Right ventricle myocardium inferior (tissue), 1 donor: ENCODE measurements around the gene CAPN1. TPM values are rescaled to one million over a fixed set of nuclear protein-coding genes. Genes with fewer than 3 reads are reported as not detected.
A peak's percentile ranks its signal among the peaks of the same experiment; 100 is the strongest.
"Not testable (repeated sequence)": the region's sequence is repeated elsewhere in the genome, so short reads cannot be mapped to it uniquely, and the experiment has no call there.

ENCODE experiments used
- ATAC-seq: fragments of 200-7000 bp; cut with Tn5 transposase; one replicate; pipeline ENCODE4 v1.9.1; 2020; ENCODE audit warnings: mild to moderate bottlenecking, moderate library complexity
- DNase-seq: peaks from one replicate; pipeline ENCODE4 v3.0.0; 2021; ENCODE audit errors: missing footprints
- intact Hi-C: fragments of 100-400 bp; cut with DNase I; formaldehyde crosslinking; loops from one replicate; pipeline ENCODE4 v1.11.0; 2022
- total RNA-seq: library from RNA; stranded (reverse); fragmentation: NEBNext Ultra II Directional; extraction: Animal tissue kit (Norgen Biotek cat#: 25700); gene quantifications from one replicate; pipeline ENCODE4 v1.2.1, GENCODE V29; 2021
- donor health status: DM: no; HTN: yes; CAD: no; lungs with severe emphysema.

CAPN1 gene
- total RNA-seq, 1 donor from 2014 or later: 82.9 TPM

DNA sequence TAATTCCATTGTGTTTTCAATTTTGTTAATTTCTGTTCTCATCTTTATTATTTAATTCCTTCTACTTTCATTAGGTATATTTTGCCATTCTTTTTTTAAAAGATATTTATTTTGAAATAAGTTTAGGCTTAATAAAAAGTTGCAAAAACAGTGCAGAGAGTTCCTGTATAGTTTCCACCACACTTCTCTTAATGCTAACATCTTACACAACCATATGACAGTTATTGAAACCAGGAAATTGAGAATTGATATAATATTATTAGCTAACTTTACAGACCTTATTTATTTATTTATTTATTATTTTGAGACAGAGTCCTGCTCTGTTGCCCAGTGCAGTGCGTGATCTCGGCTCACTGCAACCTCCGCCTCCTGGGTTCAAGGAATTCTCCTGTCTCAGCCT lies 25.5 kb upstream of the CAPN1 start:
- intact Hi-C loops: no loop called here
- DNase-seq: no peak
- no peak for ATAC-seq

DNA sequence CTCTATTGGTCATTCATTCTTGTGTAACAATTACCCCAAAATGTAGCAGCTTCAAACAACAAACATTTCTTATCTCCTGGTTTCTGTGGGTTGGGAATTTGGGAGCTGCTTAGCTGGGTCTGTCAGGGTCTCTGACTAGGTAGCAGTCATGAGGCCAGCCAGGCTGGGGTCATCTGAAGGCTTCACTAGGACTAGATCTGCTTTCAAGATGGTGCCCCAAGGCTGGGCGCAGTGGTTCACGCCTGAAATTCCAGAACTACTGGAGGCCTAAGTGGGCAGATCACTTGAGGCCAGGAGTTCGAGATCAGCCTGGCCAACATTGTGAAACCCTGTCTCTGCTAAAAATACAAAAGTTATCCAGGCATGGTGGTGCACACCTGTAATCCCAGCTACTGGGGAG lies 24.8 kb upstream of the CAPN1 start:
- no peak for DNase-seq
- no peak for ATAC-seq
- intact Hi-C loops: no loop called here

DNA sequence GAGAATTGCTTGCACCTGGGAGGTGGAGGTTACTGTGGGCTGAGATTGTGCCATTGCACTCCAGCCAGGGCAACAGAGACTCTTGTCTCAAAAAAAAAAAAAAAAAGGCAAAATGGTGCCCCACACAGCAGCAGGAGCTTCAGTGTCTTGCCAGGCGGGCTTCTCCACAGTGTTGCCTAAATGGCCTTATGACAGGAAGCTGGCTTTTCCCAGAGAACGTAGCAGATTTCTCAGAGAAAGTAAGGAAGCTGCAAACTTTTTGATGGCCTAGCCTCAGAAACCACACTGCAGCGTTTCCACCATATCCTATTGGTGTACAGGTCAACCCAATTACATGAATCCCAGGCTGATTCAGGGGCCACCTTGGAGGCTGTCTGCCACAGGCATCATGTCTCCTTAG lies 24.4 kb upstream of the CAPN1 start:
- intact Hi-C loops: no loop called here
- no peak for DNase-seq
- no peak for ATAC-seq

DNA sequence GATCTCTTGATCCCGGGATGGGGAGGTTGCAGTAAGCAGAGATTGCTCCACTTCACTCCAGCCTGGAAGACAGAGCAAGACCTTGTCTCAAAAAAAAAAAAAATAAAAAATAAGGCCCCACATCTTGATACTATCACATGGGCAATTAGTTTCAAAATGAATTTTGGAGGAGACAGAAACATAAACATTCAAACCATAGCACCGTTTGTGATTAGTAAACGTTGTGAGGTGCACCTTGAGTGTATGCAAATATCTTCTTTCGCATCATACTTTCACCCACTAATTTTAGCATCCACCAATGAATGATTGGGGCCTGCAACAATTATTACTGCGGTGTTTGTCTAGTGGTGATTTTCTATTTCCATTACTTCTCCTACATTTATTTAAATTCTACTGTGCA lies 22.7 kb upstream of the CAPN1 start:
- ATAC-seq (no peak), DNase-seq (no peak)
- intact Hi-C loops: no loop called here

DNA sequence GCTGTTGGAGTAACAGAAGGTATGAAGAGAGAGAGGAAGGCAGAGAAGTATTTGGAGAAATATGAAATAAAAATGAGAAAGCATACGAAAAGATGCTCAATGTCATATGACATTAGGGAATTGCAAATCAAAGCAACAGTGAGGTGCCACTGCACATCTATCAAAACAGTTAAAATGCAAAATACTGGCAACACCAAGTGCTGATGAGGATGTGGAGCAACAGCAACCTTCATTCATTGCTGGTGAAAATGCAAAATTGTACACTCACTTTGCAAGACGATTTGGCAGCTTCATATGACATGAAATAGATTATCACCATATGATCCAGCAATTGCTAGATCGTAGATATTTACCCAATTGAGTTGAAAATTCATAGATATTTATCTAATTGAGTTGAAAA lies 21.1 kb upstream of the CAPN1 start:
- ATAC-seq (no peak), DNase-seq (no peak)
- intact Hi-C loops: no loop called here

DNA sequence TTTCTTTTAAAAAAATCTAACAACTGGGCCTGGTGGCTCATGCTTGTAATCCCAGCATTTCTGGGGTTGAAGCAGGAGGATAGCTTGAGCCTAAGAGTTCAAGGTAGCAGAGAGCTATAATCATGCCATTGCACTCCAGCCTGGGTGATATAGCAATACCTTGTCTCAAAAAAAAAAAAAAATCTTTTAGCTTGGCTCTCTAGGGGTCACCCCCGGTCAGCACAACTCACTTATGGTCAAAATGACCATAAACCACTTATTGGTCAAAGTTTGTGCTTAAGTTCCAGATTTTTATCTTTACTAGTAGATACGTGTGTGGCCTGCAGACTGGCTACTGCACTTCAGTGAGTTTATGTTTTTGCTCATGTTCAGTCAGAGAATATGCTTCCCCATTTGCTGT lies 18.0 kb upstream of the CAPN1 start:
- ATAC-seq (no peak), DNase-seq (no peak)
- intact Hi-C loops: no loop called here

DNA sequence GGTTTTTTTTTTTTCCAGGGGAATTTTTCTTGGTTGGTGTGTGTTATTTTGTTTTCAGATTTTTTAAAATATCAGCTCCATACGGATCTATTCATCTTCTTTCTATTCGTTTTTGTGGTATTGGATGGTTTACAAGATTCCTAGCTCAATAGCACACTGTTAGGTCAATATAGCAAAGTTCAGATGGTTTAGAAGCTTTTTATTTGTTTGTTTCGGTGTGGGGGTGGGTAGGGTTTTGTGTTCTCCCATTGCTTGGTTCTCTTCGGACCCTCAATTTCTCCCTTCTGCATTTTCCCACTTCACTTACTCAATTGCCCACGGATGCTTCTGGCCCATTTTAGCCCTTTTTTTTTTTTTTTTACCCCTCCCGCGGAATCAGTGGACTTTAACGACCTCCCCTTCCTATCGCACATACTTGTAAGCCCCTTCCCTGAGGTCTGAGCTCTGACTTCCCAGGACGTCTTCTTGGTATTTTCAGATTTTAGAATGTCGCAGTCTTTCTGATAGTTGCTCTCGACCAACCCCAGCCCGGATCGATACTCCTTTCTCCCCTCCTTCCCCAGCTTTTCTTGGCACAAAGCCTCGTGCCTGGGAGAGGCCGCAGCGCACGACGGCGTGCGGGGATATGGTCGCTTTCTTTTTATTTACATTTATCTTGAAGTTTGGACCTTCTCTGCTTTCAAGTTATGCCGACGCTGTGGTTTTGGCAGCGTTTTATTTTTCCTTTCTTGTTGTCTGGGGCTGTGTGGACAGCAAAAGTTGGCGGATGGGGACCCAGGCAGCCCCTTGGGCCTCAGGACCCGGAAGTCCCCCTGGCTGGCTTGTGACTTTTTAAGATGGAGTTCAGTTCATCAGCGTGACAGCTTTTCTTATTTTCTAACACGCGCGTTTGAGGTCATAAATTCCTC lies 16.1 kb upstream of the CAPN1 start:
- ATAC-seq: no peak

DNA sequence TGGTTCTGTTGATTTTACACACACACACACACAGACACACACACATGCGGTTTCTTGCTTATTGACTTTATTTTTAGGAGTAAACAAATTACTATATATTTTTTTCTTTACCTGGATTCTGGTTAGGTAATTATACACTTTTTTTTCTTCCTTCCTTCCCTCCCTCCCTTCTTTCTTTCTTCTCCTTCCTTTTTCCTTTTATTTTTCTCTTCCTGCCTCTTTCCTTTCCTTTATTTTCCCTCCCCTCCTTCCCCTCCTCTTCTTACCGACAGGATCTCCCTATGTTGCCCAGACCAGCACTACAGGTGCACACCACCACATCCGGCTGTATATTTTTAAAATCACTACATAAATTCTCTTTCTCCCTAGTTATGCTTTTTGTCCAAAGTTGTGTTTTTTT lies 14.8 kb upstream of the CAPN1 start:
- DNase-seq (no peak), ATAC-seq (no peak)
- intact Hi-C loops: no loop called here

More for the DNA sequence above, 16.1 kb upstream of the CAPN1 start:
- intact Hi-C loops: no loop called here
- no peak for DNase-seq

DNA sequence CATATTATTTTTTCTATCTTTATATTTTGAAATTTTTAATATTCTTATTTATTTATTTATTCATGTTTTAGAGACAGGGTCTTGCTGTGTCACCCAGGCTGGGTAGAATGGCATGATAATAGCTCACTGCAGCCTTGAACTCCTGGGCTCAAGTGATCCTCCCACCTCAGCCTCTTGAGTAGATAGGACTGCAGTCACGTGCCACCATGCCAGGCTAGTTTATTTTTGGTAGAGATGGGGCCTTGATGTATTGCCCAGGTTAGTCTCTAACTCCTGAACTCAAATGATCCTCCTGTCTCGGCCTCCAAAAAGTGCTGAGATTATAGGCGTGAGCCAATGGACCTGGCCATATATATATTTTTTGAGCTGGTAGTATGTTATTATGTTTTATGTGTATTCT lies 14.1 kb upstream of the CAPN1 start:
- ATAC-seq (no peak), DNase-seq (no peak)
- intact Hi-C loops: no loop called here

DNA sequence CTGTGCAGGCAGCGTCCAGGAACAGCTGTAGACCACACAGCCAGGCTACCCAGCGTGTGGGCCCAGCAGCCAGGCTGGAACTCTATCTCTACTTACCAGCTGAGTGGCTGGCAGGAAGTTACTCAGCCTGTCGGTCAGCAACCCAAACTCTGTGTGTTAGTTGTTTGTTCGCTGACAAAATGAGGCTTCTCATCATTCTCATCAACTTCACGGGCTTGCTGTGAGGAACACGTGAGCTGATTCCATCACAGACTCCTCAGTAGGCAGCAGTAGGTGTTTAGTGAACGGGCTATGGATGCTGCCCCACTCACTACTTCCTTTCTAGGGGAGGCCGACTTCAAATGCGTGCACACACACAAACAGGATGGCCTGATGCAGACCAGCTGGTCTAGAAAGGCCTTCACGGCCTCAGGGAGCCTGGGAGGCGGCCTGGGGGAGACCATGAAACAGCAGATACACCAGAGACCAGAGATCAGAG lies 12.5 kb upstream of the CAPN1 start:
- DNase-seq (no peak), ATAC-seq (no peak)
- intact Hi-C loops: no loop called here

DNA sequence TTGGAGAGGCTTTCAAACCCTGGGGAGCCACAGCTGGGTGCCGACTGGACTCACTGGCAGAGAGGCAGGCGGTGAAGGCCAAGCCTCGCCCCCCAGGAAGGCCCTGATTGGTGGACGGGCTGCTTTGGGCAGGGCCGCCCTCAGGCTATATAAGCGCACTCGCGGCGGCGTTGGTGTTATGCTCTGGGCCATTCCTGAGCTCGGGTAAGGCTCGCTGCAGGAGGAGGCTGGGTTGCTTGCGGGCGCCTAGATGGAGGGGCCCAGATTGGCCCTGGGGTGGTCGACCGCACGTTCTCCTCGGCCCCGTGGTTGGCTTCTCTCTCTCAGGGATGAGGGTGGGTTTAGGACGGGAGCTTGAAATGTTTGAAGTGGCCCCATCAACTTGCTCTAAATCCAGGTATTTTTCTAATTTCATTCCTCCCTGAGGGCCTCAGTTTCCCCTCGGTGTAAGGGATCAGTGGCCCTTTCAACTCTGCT lies 11.6 kb upstream of the CAPN1 start, which contains the start of gene SPDYC:
TSS of gene SPDYC (plus strand) at position 176 of the 477 bp plus-strand sequence. CDS start 1,125 bp downstream, outside the sequence.
- no peak for ATAC-seq
- no peak for DNase-seq
- intact Hi-C loops: no loop called here

DNA sequence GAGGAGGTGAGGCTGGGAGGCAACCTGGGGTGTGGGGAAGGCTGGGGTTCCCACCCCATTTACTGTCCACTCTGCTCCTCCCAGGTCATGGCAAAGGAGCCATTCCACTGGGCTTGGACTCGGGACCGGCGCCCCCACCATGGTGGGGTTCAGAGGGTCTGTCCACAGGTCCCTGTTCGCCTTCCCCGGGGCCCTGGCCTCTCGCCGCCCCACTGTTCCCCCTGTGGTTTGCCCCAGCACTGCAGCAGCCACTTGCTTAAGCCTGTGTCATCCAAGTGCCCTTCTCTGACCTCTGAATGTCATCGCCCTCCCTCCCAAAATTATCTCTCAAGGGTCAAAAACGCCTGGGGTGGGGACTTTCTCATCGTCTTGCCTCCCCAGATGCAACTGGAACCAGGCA lies 9.1 kb upstream of the CAPN1 start:
- no peak for DNase-seq
- intact Hi-C loops: no loop called here
- ATAC-seq: no peak

DNA sequence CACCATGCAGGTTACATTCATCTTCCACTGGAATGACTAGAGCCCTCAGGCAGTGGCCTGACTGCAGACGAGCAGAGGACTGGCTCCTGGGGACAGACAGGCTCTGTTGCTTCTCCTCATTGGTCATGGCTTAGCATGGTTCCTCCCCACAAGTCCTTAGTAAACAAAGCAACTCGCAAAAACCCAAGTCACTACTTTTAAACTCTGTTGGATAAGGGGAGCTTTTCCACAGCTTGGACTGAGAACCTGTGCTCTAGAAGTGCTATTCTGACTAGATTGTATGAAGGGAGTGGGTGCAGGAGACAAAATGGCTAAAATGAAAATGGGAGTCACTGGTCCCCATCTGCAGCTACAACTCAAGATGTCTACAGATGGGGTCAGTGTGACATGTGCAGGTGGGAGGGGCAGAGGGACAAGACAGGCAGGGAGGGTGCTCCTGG lies 7.1 kb upstream of the CAPN1 start:
- intact Hi-C loops, DNase-seq, ATAC-seq: not testable (repeated sequence)

DNA sequence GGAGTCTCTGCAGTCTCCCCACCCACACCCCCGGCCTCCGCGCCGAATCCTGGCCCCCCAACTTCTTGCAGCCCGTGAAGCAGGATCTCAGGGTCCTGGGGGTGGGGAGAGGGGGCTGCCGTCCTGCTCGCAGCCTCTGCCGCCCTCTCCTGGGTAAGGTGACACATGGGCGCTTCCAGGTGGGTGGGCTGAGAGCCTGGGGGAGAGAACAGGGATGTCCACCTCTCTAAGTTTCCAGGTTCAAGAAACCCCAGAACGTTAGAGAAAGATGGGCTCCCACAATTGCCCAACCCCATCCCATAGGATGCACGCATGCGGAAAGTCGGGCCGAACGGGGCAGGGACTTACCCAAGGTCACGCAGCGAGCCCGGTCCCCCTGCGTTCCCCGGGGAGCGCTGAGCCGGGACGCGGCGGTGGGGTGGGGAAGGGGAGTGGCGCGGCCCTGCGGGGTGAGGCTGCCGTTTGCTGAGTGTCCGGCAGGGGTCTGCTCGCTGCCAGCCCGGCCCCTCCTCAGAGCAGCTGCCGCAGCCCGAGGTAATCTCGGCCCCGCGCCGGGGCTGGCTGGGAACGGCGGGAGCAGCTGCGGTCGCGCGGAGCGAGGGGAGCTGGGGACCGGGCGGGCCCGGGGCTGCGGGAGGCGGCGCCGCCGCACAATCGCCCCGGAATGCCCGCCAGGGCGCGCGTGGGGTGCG lies 705 bp upstream of the CAPN1 start:
- DNase-seq (peak; percentile 80), ATAC-seq (peak; percentile 52)
- intact Hi-C loops: loop anchor here (1.0 to 5.0 kb wide), 2 partner anchors 47 to 169 kb away; partner anchors contain the start of genes ARL2 and SYVN1

DNA sequence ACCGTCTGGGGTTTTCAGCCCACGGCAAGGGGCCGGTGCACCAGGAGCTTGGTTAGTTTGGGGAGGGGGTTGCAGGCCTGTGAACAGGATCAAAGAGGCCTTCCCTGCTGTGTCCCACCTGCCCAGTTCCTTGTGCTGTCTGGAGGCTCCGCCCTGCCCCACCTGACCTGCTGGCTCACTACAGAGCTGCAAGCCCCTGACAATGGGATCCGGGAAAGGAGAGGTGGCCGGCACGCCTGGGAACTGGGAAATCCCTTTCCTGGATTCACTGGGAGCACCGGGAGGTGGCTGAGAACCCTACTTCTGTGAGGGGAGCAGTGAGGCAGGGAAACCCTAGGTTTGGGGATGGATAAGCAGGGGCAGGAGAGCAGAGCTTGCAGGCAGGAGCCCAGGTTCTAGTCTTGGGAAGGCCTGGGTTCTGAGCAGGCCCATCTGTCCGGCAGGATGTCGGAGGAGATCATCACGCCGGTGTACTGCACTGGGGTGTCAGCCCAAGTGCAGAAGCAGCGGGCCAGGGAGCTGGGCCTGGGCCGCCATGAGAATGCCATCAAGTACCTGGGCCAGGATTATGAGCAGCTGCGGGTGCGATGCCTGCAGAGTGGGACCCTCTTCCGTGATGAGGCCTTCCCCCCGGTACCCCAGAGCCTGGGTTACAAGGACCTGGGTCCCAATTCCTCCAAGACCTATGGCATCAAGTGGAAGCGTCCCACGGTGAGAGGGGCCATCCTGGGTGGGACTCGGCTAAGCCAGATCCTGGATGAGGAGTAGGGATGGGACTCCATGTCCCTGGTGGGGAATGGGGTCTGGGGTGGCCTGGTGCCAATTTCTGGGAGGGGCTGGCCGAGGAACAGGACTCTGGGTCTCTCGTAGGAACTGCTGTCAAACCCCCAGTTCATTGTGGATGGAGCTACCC lies 786 bp downstream of the CAPN1 start:
- intact Hi-C loops: loop anchor here (5.0 kb wide), 1 partner anchor 170 kb away; the partner anchor contains the start of gene ARL2

DNA sequence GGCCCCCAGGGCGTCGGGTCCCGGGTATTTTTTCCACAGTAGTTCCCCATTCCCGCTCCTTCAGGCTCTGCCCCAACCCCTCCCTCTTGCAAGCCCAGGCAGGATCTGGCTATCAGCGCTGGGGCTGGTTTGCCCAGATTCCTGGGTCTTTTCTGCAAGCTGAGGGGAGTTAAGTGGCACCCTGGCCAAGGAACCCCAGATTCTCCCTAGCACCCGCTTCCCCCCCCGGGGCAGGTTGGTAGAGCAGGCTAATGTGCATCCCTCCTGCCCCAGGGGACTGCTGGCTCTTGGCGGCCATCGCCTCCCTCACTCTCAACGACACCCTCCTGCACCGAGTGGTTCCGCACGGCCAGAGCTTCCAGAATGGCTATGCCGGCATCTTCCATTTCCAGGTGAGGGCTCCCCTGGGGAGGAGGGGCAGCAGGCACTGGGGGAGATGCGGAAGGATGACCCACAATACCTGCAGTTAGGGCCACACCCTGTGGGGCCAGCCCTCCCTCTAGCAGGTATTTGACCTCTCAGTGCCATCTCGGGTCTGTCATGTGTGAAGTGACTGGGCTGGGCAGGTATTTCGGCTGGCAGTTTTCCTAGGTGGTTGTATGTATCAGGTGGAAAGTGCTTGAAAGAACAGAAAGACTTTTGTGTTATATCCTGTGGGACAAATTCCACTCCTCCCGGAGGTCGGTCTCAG lies 1.6 kb downstream of the CAPN1 start:
- no peak for DNase-seq
- no peak for ATAC-seq
- intact Hi-C loops: loop anchor here (5.0 kb wide), 1 partner anchor 171 kb away; the partner anchor contains the start of gene ARL2

More for the DNA sequence above, 786 bp downstream of the CAPN1 start:
- DNase-seq (no peak), ATAC-seq (peak; percentile 23)

DNA sequence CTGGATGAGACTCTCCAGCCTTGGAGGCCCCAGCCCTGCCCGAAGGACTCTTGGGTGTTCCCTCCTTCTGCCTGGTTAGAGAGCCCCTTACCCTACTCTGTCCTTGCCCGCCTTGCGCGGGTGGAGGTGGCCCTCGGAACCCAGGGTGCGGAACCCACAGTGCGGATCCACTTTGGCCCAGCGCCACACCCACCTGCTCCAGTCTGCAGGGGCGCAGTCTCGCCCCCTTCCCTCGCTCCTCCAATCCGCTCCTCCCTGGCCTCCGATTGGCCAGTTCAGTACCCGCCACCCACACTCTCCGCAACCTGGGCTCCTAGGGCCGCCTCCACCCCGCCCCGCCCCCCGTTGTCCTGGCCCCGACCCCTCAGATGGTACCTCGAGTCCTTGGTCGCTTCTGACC lies 2.4 kb downstream of the CAPN1 start:
- no peak for DNase-seq
- intact Hi-C loops: loop anchor here (5.0 kb wide), 1 partner anchor 172 kb away; the partner anchor contains the start of gene ARL2
- no peak for ATAC-seq

DNA sequence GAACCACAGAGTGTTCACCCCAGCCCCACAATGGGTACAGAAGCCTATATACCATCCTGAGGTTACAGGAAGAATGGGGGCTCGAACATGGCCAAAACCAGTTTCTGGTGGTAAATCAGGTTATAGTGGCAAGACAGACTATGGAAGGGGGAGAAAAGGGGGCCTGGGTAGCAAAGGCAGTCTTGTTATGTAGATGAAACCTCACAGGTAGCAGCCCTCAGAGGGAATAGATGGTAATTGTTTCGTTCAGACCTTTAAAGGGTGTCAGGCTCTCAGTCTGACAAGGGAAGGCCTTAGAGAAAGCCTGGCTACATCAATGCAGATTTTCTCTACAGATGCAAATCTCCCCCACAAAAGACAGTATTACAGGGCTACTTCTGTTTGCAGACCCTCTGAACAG lies 3.4 kb downstream of the CAPN1 start:
- ATAC-seq (no peak), DNase-seq (no peak)
- intact Hi-C loops: no loop called here
